HG03558 (cell line): ENCODE data around the gene RING1.

Experiments
- ATAC-seq: cut with Tn5 transposase; IDR thresholded peaks from one replicate; pipeline ENCODE4 v1.9.1; 2021; ENCODE audit warnings: moderate number of reproducible peaks; ENCODE audit not compliant: unreplicated experiment; ENCODE audit errors: extremely low read depth

RING1 gene

GRCh38 chr6:33208091-33208967 lies at the start of gene RING1:
RING1 (plus strand) TSS chr6:33208500; CDS start chr6:33208823, 323 bp downstream.
- no peak for ATAC-seq

- no peak for ATAC-seq
Observed at GRCh38 chr6:33160096-33160495, 48.2 kb upstream of the RING1 start.

DNA sequence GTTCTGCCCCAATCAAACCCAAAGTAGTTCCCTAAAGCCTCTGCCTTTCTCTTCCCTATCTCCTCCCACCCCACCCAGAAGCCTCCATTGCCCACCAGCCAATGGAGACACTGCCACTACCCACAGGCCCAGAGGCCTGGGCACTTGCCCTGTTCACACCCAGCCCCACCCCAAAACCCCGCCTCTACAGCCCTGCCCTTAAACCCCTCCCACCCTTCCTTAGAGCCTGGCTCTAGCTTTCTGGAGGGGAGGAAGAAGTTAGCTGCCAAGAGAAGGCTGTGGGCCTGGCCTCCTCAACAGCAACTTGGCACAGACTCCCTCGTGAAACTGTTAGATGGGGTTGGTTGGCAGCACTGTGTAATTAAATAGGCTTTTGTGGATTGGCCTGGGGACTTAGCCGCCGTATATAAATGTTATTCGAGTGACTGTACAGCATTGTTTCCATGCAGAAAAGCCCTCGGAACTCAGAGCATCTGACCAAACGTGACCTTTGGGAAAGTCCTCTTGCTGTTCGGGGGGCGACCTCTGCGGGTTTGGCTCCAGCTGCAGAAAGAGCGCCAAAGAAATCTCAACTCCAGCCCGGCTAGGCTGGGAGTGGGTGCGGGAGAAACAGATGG lies 47.5 kb upstream of the RING1 start:
- ATAC-seq: no peak

GRCh38 chr6:33161354-33162331 lies 46.7 kb upstream of the RING1 start:
- ATAC-seq: no peak

DNA sequence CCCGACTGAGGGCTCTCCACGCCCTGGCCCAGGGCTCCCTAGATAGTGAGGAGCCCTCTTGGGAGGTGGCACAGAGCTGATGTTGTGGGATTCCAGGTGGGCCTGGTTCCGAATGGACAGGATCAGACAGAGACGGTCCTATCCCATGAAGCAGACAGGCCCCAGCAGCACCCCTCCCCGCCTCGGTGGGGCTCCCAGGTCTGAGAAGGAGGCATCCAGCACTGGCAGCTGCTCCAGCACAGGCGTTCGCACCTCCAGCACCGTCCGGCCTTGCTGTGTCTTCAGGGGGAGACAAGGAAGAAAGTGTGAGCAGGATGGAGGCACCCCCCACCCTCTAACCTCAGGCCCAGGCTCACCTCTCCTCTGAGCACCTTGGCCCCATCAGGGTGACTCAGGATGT lies 44.8 kb upstream of the RING1 start:
- no peak for ATAC-seq

DNA sequence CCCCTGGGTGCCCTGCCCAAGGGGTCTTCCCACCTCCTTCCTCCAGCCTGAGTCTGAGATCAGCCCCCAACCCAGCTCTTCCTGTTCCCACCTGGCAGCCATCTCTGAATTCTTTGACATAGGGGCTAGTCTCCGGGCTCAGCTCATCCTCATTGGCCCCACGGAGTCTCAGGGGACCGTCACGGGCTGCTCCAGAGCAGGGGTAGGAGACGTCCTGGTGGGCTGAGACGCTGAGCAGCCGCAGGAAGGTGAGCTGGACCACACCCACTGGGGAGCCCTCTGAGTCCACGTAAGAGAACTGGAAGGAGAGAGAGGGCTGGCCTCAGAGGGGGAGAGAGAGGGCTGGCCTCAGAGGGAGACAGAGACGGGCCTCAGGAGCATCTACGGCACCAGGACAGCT lies 44.1 kb upstream of the RING1 start:
- no peak for ATAC-seq

- no peak for ATAC-seq
Observed at GRCh38 chr6:33164665-33165373, 43.5 kb upstream of the RING1 start.

DNA sequence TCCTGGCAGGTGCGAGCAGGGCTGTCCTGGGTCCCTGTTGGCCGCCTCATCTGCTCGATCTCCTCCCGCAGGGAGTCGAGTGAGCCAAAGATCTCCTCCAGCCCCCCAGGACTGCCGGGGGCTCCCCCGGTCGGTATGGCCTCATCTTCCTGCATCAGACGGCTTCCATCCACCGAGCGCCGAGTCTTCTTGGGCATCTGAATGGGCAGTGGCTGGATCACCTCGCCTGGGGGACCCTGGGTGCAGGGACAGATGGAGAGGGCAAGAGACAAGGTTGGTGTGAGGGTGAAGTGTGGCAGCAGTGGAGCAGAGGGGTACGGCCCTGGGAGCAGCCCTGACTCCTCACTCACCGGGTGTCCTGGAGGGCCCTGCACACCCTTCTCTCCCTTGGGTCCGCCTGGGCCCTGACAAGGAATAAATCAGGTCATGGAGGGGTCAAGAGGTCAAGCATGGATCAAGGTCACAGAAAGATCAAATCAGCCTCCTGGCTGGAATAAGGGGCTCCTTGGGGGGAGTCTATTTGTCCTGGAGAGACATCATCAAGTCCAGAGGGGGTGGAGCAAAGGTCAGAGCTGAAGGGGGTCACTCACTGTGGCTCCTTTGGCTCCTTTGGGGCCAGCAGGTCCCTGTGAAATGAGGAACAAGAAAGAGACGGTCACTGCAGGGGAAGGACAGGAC lies 42.6 kb upstream of the RING1 start:
- ATAC-seq: no peak

DNA sequence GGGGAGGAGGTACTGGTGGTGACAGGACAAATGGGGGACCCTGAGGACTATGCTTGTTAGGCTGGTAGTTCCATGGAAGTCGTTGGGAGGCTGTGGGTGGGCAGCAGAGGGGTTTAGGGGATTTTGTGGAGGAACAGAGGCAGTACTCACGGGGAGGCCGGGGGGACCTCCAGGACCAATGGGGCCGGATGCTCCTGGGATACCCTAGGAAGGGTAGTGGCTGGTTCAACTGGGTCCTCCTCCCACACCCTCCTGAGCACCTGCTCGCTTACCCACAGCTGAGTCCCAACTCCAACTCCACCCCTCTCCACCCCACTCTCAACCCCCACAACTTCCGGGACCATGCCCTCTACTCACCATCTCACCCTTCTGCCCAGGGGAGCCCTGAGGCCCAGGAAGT lies 41.9 kb upstream of the RING1 start:
- no peak for ATAC-seq

GRCh38 chr6:33166811-33167210 lies 41.5 kb upstream of the RING1 start:
- no peak for ATAC-seq

DNA sequence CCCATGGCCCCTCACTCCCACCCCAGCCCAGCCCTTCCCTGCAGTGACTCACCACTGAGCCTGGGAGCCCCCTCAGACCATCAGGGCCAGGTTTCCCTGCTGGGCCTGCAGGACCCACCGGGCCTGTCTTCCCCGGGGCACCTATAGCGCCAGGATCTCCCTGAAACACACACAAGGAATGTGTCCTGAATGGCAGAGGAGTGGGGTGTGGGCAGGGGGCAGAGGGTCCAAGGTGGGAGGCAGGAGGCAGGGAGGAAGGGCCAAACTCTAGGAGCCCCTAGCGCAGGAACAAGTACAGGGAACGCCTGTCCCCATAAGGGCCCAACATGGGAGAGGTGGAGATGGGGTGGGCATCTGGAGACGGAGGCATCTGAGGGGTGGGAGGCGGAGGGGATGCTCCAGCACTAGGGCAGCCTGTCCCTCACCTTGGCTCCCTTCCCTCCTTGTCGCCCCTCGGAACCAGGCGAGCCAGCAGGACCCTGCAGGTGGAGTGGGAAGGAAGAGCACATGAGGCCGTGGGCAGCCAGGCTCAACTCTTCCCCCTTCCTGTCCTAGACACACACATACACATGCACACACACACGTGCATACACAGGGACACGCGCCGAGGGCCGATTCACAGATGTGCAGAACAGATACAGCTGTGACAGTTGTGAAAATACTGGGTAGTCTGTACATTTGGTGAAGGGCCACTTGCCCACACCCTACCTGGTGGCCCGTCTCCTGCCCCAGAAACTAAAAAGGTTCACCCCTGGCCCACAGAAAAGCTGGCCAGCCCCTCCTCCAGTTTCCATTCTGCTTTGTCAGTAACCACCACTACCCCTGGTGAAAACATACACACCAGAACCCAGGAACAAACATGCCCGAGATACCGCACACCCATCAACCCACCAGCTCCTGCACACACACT lies 40.7 kb upstream of the RING1 start:
- no peak for ATAC-seq

DNA sequence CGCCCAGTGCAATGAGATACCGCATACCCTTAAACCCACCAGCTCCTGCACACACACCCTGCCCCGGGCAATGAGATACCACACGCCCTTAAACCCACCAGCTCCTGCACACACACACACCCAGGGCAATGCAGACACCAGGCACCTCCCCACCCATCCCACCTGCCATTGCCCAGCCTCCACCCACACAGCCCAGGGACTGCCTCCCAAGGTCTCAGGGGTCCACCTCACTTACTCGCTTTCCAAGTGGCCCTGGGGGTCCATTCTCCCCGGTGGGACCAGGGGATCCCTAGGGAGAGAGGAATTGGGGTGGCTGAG lies 40.1 kb upstream of the RING1 start:
- no peak for ATAC-seq

DNA sequence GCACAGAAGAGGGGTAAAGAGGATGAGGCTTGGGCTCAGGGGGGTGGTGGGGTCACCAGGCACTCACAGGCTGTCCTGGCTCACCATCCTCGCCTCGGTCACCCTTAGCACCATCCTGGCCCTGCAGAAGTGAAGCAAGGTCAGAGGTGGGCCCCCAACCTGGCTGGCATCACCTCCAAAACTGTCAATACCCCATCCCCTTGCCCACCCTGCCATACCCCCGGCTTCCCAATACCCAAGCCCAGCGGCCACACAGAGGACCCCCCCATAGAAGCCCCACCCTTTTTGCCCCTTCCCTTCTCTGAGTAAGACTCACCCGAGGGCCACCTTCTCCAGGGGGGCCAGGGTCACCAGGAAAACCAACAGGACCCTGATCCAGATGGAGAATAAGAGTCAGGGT lies 39.7 kb upstream of the RING1 start:
- ATAC-seq: no peak

DNA sequence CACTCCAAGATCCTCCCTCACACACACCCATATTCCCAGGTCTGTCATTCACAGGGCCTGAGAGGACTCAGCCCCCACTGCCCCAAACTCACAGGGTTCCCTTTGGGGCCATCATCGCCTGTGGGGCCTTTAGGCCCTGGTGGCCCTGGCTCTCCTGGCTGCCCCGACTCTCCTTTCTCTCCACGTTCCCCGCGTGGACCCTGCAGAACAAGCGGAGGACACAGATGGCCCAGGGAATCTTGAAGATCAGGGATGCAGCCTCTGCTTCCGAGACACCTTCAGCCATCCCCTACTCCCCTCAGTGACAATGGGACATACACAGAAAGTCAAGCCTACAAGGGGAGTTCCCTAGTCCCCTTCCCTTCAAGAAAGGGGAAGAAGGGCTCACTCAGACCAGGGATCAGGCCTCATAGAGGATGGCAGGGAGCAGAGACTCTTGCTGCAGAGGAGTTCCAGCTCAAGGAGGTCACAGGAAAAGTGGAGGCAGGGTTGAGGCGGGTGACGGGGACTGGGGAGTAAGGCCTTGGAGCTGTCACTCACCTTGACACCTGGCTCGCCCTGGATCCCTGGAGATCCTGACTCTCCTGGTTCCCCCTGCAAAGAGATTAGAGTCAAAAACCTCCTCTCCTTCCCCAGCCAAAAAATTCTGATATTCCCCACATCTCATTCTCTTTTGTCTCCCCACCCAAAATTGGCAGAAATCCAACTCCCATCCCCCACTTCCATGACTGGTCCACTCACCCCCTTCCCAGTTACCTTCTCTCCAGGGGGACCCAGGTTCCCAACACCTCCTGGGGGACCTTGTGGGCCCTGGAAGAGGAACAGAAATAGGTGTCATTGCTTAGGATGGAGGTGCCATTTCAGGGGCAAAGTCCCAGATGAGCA lies 38.8 kb upstream of the RING1 start:
- ATAC-seq: no peak

GRCh38 chr6:33170176-33171015 lies 37.9 kb upstream of the RING1 start:
- ATAC-seq: no peak

DNA sequence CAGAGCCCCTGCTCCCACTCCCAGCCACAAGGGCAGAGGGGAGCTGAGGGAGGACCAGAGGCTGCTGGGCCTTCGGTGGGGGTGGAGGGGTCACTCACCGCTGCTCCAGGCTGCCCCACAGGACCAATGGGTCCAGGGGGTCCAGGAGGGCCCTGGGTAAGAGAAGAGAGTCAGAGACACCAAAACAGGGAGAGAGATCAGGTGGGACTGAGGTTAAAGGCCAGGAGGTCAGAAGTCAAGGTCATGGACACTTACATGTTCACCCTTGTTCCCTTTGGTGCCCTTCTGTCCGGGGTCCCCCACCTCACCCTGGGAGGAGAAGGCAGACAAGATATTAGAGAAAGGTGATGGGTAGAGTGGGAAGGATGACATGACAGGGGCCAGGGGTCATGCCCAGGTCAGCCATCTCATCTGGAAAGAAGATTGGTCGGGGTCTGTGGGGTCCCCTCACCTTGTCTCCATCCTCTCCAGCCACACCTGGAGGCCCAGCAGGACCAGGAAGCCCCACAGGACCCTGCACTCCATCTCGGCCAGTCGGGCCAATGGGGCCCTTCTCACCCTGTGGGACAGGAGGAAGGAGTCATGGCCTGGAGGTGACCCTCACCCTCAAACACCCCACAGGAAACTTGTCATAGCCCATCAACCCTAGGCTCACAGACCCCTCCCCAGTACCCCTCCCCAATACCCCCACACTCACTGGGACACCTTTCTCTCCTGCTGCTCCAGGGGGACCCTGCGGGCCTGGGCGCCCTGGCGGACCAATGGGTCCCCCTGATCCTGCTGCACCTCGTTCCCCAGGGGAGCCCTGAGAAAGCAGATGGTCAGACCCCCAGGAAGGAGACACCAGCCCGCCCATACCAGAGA lies 37.1 kb upstream of the RING1 start:
- ATAC-seq: no peak
